HCT116 (cell line): ENCODE measurements around the gene PDE6G. TPM values are rescaled to one million over a fixed set of nuclear protein-coding genes. Genes with fewer than 3 reads are reported as not detected.

Experiments used
- ATAC-seq: fragments of 200-7000 bp; cut with Tn5 transposase; 2 replicates; pipeline ENCODE4 v1.9.1; 2020; ENCODE audit warnings: mild to moderate bottlenecking, moderate library complexity
- BruUV-seq: library from RNA; stranded (reverse); fragments of 400-500 nt; replicated peaks from 2 replicates; lab custom pipeline; 2021; lab: Mats Ljungman, UMichigan
- CTCF ChIA-PET: fragments of 300-600 bp; sonication (Branson Sonifier 250); formaldehyde crosslinking; loops from one replicate; lab custom pipeline; 2021; ENCODE audit warnings: antibody characterized with exemption; lab: Charles Lee
- POLR2A ChIA-PET: fragments of 300-600, 350-600 bp; sonication (Branson Sonifier 250); formaldehyde crosslinking; loops from one replicate; lab custom pipeline; 2021; ENCODE audit warnings: antibody characterized with exemption; lab: Charles Lee
- RAD21 ChIA-PET, 2 experiments: fragments of 300-600 bp; sonication (Branson Sonifier 250); formaldehyde crosslinking; loops; one replicate each; lab custom pipeline; 2023; ENCODE audit warnings: low total read pairs in 2 of 2; ENCODE audit not compliant: uncharacterized antibody in 2 of 2, unreplicated experiment in 2 of 2, low non-redundant PET in 1 of 2; lab: Charles Lee
- DNase-seq: peaks from one replicate; pipeline ENCODE4 v3.0.0-alpha.2; 2010; ENCODE audit warnings: low read depth, low spot score
- H2AFZ ChIP-seq: fragments of 200-600 bp; shearing (Covaris generic), sonication (generic); 2 replicates; pipeline ENCODE4 v1.6.1; 2017; ENCODE audit warnings: low read depth, mixed run types, mixed read lengths, antibody characterized with exemption, low read length; ENCODE audit not compliant: poor library complexity, severe bottlenecking
- H3K27ac ChIP-seq: 2 replicates; pipeline ENCODE4 v1.5.1; 2012; ENCODE audit warnings: low read depth, low read length
- H3K27me3 ChIP-seq: fragments of 200-600 bp; sonication (generic); 2 replicates; pipeline ENCODE4 v1.6.1; 2016; ENCODE audit warnings: mixed run types, low read length, mixed read lengths; ENCODE audit not compliant: insufficient read depth
- H3K36me3 ChIP-seq, 2 experiments: fragments of 200-500 bp in 1 of 2; fragments of 200-600 bp in 1 of 2; sonication (Bioruptor generic) in 1 of 2; sonication (generic) in 1 of 2; 2 replicates each; pipeline versions ENCODE4 v1.5.1 to v1.6.1; 2014 to 2016; ENCODE audit warnings: low read length in 2 of 2, inconsistent platforms in 1 of 2, mixed read lengths in 1 of 2, mixed run types in 1 of 2; ENCODE audit not compliant: insufficient read depth in 2 of 2, control insufficient read depth in 1 of 2
- H3K4me1 ChIP-seq, 2 experiments: fragments of 200-600 bp in 1 of 2; sonication (generic) in 1 of 2; 2 replicates each; pipeline versions ENCODE4 v1.5.1 to v1.6.1; 2012 to 2017; ENCODE audit warnings: low read length in 2 of 2, inconsistent platforms in 1 of 2, mild to moderate bottlenecking in 1 of 2, mixed read lengths in 1 of 2, mixed run types in 1 of 2, moderate library complexity in 1 of 2; ENCODE audit not compliant: insufficient read depth in 2 of 2, control insufficient read depth in 1 of 2
- H3K4me2 ChIP-seq: fragments of 200-600 bp; sonication (generic); 2 replicates; pipeline ENCODE4 v1.6.1; 2017; ENCODE audit warnings: mixed run types, low read length, mixed read lengths
- H3K4me3 ChIP-seq, 2 experiments: fragments of 200-600 bp in 1 of 2; sonication (generic) in 1 of 2; replicated peaks in 1 of 2; 2 replicates each; pipeline ENCODE4 v1.5.1; 2011 to 2016; ENCODE audit warnings: low read length in 2 of 2, control low read depth in 1 of 2, low read depth in 1 of 2, mild to moderate bottlenecking in 1 of 2, mixed read lengths in 1 of 2, mixed run types in 1 of 2
- H3K79me2 ChIP-seq: fragments of 200-600 bp; sonication (generic); 2 replicates; pipeline ENCODE4 v1.6.1; 2017; ENCODE audit warnings: mild to moderate bottlenecking, mixed run types, low read length, moderate library complexity, mixed read lengths; ENCODE audit not compliant: insufficient read depth
- H3K9ac ChIP-seq: fragments of 200-600 bp; sonication (generic); 2 replicates; pipeline ENCODE4 v1.6.1; 2016; ENCODE audit warnings: low read length, mixed read lengths
- H3K9me2 ChIP-seq: fragments of 200-600 bp; sonication (generic), shearing (Covaris generic); 2 replicates; pipeline ENCODE4 v1.6.1; 2017; ENCODE audit warnings: mixed run types, mild to moderate bottlenecking, moderate library complexity; ENCODE audit not compliant: insufficient read depth
- H3K9me3 ChIP-seq, 2 experiments: fragments of 200-500 bp in 1 of 2; fragments of 200-600 bp in 1 of 2; sonication (Bioruptor generic) in 1 of 2; sonication (generic) in 1 of 2; 2 replicates each; pipeline ENCODE4 v1.6.1; 2014 to 2017; ENCODE audit warnings: low read length in 2 of 2, mixed read lengths in 2 of 2, inconsistent platforms in 1 of 2, low read depth in 1 of 2, mild to moderate bottlenecking in 1 of 2, mixed run types in 1 of 2, moderate library complexity in 1 of 2; ENCODE audit not compliant: control insufficient read depth in 1 of 2, insufficient read depth in 1 of 2
- H4K20me1 ChIP-seq: fragments of 200-600 bp; sonication (generic), shearing (Covaris generic); 2 replicates; pipeline ENCODE4 v1.6.1; 2017; ENCODE audit warnings: mixed run types, mild to moderate bottlenecking, moderate library complexity; ENCODE audit not compliant: insufficient read depth
- ATF3 ChIP-seq: IDR thresholded peaks from 2 replicates; pipeline ENCODE4 v1.6.1; 2012
- CBX3 ChIP-seq: IDR thresholded peaks from 2 replicates; pipeline ENCODE4 v1.6.1; 2012; ENCODE audit warnings: low read depth
- ELF1 ChIP-seq: IDR thresholded peaks from 2 replicates; pipeline ENCODE4 v1.6.1; 2012; ENCODE audit warnings: low read depth, borderline replicate concordance
- FOSL1 ChIP-seq: IDR thresholded peaks from 2 replicates; pipeline ENCODE4 v1.6.1; 2012; ENCODE audit warnings: low read depth
- REST ChIP-seq: IDR thresholded peaks from 2 replicates; pipeline ENCODE4 v1.6.1; 2012; ENCODE audit warnings: low read depth
- SP1 ChIP-seq: IDR thresholded peaks from 2 replicates; pipeline ENCODE4 v1.6.1; 2012; ENCODE audit warnings: low read depth
- TCF7L2 ChIP-seq: IDR thresholded peaks from 2 replicates; pipeline ENCODE4 v1.7.0; 2011; ENCODE audit warnings: borderline replicate concordance, inconsistent platforms; ENCODE audit not compliant: insufficient read depth, insufficient read length; ENCODE audit errors: extremely low read depth
- intact Hi-C: fragments of 100-400 bp; cut with micrococcal nuclease; formaldehyde crosslinking; loops from 2 replicates; pipeline ENCODE4 v1.10.0; 2022
- total RNA-seq: library from RNA; stranded (reverse); gene quantifications from one replicate; pipeline ENCODE4 v1.2.1, GENCODE V29; 2021; ENCODE audit not compliant: unreplicated experiment

The PDE6G gene
- total RNA-seq, 1 experiment from 2014 or later = not detected

- POLR2A ChIA-PET = interaction anchor here (3.5 kb wide), 1 partner anchor 17 kb away, joined by 33 read pairs; the partner anchor contains the start of genes ARL16 and HGS
- DNase-seq (no peak), ATAC-seq (no peak)
- Histone ChIP-seq H3K9me2 (no peaks in the 10 kb centered on the region), H3K27ac (peak overlapping the region; percentile 98; the same call in 1 of the 2 replicates), H3K4me3 (peak overlapping the region in 1 of 2 experiments; percentile 68; a peak in 1 of 4 replicates), H4K20me1 (no peaks in the 10 kb centered on the region; the same call in 1 of the 2 replicates), H3K27me3 (no peaks in the 10 kb centered on the region), H3K9ac (peak overlapping the region; percentile 95; the same call in 1 of the 2 replicates), H3K9me3 (no peaks in the 10 kb centered on the region), H3K36me3 (peaks cover 24 to 60% of the 10 kb centered on the region in 2 experiments), H2AFZ (no peak overlapping the region), H3K4me1 (peaks cover 13 to 27% of the 10 kb centered on the region in 2 experiments), H3K79me2 (peaks cover 93% of the 10 kb centered on the region), H3K4me2 (peak overlapping the region; percentile 89; the same call in 1 of the 2 replicates)
- CTCF ChIA-PET = interaction anchor here (1.0 kb wide), 1 partner anchor 33 kb away, joined by 3 read pairs; no protein-coding TSS in a partner anchor
- intact Hi-C loops = no loop called here
- no TSS peak for BruUV-seq
- RAD21 ChIA-PET = no interaction called here
- TF ChIP-seq SP1 (no peak), TCF7L2 (no peak), ELF1 (no peak), CBX3 (no peak), FOSL1 (no peak), REST (no peak), ATF3 (no peak)
These were observed 44.3 kb upstream of the PDE6G start for GRCh38 chr17:81700353-81701287.
